ENCODE data around the gene ADGRG1.

The ADGRG1 gene

GRCh38 chr16:57661936-57662906, 33.8 kb downstream of the ADGRG1 start:
- in situ Hi-C loops (cut with HindIII; ENCODE audit: low sequenced_read_pairs): no loop called here
- H3K4me3 ChIP-seq (ENCODE audit: low read depth, low read length): no peak overlapping the region
- TF ChIP-seq, protein P1, sequence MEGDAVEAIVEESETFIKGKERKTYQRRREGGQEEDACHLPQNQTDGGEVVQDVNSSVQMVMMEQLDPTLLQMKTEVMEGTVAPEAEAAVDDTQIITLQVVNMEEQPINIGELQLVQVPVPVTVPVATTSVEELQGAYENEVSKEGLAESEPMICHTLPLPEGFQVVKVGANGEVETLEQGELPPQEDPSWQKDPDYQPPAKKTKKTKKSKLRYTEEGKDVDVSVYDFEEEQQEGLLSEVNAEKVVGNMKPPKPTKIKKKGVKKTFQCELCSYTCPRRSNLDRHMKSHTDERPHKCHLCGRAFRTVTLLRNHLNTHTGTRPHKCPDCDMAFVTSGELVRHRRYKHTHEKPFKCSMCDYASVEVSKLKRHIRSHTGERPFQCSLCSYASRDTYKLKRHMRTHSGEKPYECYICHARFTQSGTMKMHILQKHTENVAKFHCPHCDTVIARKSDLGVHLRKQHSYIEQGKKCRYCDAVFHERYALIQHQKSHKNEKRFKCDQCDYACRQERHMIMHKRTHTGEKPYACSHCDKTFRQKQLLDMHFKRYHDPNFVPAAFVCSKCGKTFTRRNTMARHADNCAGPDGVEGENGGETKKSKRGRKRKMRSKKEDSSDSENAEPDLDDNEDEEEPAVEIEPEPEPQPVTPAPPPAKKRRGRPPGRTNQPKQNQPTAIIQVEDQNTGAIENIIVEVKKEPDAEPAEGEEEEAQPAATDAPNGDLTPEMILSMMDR (IDR thresholded peaks at IDR 0.05; ENCODE audit: low read depth, low read length, missing control alignments): no peak
- DNase-seq (ENCODE audit: low read depth): no peak

DNA sequence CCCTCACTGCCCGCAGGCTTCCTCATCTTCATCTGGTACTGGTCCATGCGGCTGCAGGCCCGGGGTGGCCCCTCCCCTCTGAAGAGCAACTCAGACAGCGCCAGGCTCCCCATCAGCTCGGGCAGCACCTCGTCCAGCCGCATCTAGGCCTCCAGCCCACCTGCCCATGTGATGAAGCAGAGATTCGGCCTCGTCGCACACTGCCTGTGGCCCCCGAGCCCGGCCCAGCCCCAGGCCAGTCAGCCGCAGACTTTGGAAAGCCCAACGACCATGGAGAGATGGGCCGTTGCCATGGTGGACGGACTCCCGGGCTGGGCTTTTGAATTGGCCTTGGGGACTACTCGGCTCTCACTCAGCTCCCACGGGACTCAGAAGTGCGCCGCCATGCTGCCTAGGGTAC, 35.0 kb downstream of the ADGRG1 start:
- in situ Hi-C loops (cut with HindIII; ENCODE audit: low sequenced_read_pairs): no loop called here
- DNase-seq (ENCODE audit: low read depth): no peak
- TF ChIP-seq, protein P1 (IDR thresholded peaks at IDR 0.05; ENCODE audit: low read depth, low read length, missing control alignments): no peak
- H3K4me3 ChIP-seq (ENCODE audit: low read depth, low read length): no peak overlapping the region

- H3K4me3 ChIP-seq (ENCODE audit: low read depth, low read length): no peak overlapping the region
- TF ChIP-seq, protein P1 (IDR thresholded peaks at IDR 0.05; ENCODE audit: low read depth, low read length, missing control alignments): no peak
- DNase-seq (ENCODE audit: low read depth): no peak
- in situ Hi-C loops (cut with HindIII; ENCODE audit: low sequenced_read_pairs): no loop called here
These were observed 35.7 kb downstream of the ADGRG1 start for GRCh38 chr16:57663917-57664661.

DNA sequence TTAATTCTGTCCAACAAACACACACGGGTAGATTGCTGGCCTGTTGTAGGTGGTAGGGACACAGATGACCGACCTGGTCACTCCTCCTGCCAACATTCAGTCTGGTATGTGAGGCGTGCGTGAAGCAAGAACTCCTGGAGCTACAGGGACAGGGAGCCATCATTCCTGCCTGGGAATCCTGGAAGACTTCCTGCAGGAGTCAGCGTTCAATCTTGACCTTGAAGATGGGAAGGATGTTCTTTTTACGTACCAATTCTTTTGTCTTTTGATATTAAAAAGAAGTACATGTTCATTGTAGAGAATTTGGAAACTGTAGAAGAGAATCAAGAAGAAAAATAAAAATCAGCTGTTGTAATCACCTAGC, 36.2 kb downstream of the ADGRG1 start:
- in situ Hi-C loops (cut with HindIII; ENCODE audit: low sequenced_read_pairs): no loop called here
- TF ChIP-seq, protein P1 (IDR thresholded peaks at IDR 0.05; ENCODE audit: low read depth, low read length, missing control alignments): no peak
- no peak for DNase-seq (ENCODE audit: low read depth)
- no peak overlapping the region for H3K4me3 ChIP-seq (ENCODE audit: low read depth, low read length)

GRCh38 chr16:57665541-57665940, 37.1 kb downstream of the ADGRG1 start:
- TF ChIP-seq, protein P1 (IDR thresholded peaks at IDR 0.05; ENCODE audit: low read depth, low read length, missing control alignments): no peak
- DNase-seq (ENCODE audit: low read depth): no peak
- in situ Hi-C loops (cut with HindIII; ENCODE audit: low sequenced_read_pairs): no loop called here
- H3K4me3 ChIP-seq (ENCODE audit: low read depth, low read length): no peak overlapping the region

- in situ Hi-C loops (cut with HindIII; ENCODE audit: low sequenced_read_pairs): no loop called here
- no peak overlapping the region for H3K4me3 ChIP-seq (ENCODE audit: low read depth, low read length)
- TF ChIP-seq, protein P1 (IDR thresholded peaks at IDR 0.05; ENCODE audit: low read depth, low read length, missing control alignments): no peak
- DNase-seq (ENCODE audit: low read depth): no peak
These were observed 38.1 kb downstream of the ADGRG1 start for GRCh38 chr16:57666353-57667047.
